DND-41 (cell line): ENCODE measurements around the gene CTCF.

ENCODE experiments used
- ATAC-seq: fragments of 200-7000 bp; cut with Tn5 transposase; 3 replicates; pipeline ENCODE4 v1.9.1; 2021; ENCODE audit warnings: low read depth; ENCODE audit not compliant: insufficient read depth
- DNase-seq: peaks from one replicate; pipeline ENCODE4 v3.0.0-alpha.2; 2020
- H2AFZ ChIP-seq: 2 replicates; pipeline ENCODE4 v1.6.0; 2012; ENCODE audit warnings: low read depth, low read length
- H3K27ac ChIP-seq: 2 replicates; pipeline ENCODE4 v1.5.1; 2012; ENCODE audit warnings: low read length, inconsistent platforms
- H3K27me3 ChIP-seq: fragments of 200-600 bp; sonication (generic); 2 replicates; pipeline ENCODE4 v1.6.0; 2012; ENCODE audit warnings: low read length, mild to moderate bottlenecking, inconsistent platforms; ENCODE audit not compliant: insufficient read depth, poor library complexity
- H3K36me3 ChIP-seq: 2 replicates; pipeline ENCODE4 v1.5.1; 2012; ENCODE audit warnings: low read length, inconsistent platforms; ENCODE audit not compliant: insufficient read depth
- H3K4me1 ChIP-seq: 2 replicates; pipeline ENCODE4 v1.5.1; 2012; ENCODE audit warnings: mild to moderate bottlenecking, low read length; ENCODE audit not compliant: insufficient read depth
- H3K4me2 ChIP-seq: 2 replicates; pipeline ENCODE4 v1.6.0; 2012; ENCODE audit warnings: mild to moderate bottlenecking, moderate library complexity, low read length, inconsistent platforms; ENCODE audit not compliant: insufficient read depth
- H3K4me3 ChIP-seq, 2 experiments: fragments of 200-600 bp in 1 of 2; shearing (Covaris generic) in 1 of 2; 2 replicates each; pipeline ENCODE4 v1.5.1; 2012 to 2016; ENCODE audit warnings: inconsistent platforms in 2 of 2, low read length in 2 of 2, mild to moderate bottlenecking in 2 of 2, low read depth in 1 of 2, moderate library complexity in 1 of 2
- H3K79me2 ChIP-seq: 2 replicates; pipeline ENCODE4 v1.6.0; 2012; ENCODE audit warnings: low read length, inconsistent platforms; ENCODE audit not compliant: insufficient read depth
- H3K9ac ChIP-seq: 2 replicates; pipeline ENCODE4 v1.6.0; 2012; ENCODE audit warnings: low read depth, mild to moderate bottlenecking, inconsistent platforms, low read length, moderate library complexity
- H3K9me3 ChIP-seq: 2 replicates; pipeline ENCODE4 v1.5.1; 2012; ENCODE audit warnings: low read length, moderate library complexity, mild to moderate bottlenecking, inconsistent platforms; ENCODE audit not compliant: insufficient read depth, severe bottlenecking
- H4K20me1 ChIP-seq: 2 replicates; pipeline ENCODE4 v1.6.0; 2012; ENCODE audit warnings: low read length; ENCODE audit not compliant: insufficient read depth
- CTCF ChIP-seq: IDR thresholded peaks from 2 replicates; pipeline ENCODE4 v1.5.1; 2012; ENCODE audit warnings: borderline replicate concordance, low read length, moderate library complexity, mild to moderate bottlenecking; ENCODE audit not compliant: poor library complexity, severe bottlenecking; ENCODE audit errors: extremely low read depth
- EZH2 ChIP-seq: IDR thresholded peaks from 3 replicates; pipeline ENCODE4 v1.6.1; 2012; ENCODE audit warnings: borderline replicate concordance, low read depth, mild to moderate bottlenecking, moderate library complexity, low read length, inconsistent platforms; ENCODE audit not compliant: severe bottlenecking

CTCF gene

GRCh38 chr16:67679935-67680897 is 117.9 kb downstream of the CTCF start:
- TF ChIP-seq EZH2 (no peak), CTCF (no peak)
- H3K27ac ChIP-seq: no peak overlapping the region
- ATAC-seq: no peak

GRCh38 chr16:67683767-67684166 is 121.4 kb downstream of the CTCF start:
- Histone ChIP-seq H2AFZ (no peak overlapping the region), H3K4me2 (no peak overlapping the region), H3K79me2 (0 out of 2 replicates have a peak, but pooled peaks cover 5% of the 10 kb centered on the region), H3K36me3 (peaks cover 35% of the 10 kb centered on the region), H3K27me3 (no peaks in the 10 kb centered on the region), H3K4me3 (no peak overlapping the region), H3K9ac (no peak overlapping the region), H3K4me1 (no peaks in the 10 kb centered on the region), H4K20me1 (no peaks in the 10 kb centered on the region), H3K9me3 (no peaks in the 10 kb centered on the region), H3K27ac (no peak overlapping the region)
- TF ChIP-seq CTCF (no peak), EZH2 (no peak)
- ATAC-seq: no peak
- no peak for DNase-seq

More at GRCh38 chr16:67679935-67680897, 117.9 kb downstream of the CTCF start:
- no peak overlapping the region for H3K4me2 ChIP-seq
- peaks cover 44% of the 10 kb centered on the region for H3K36me3 ChIP-seq
- H3K4me1 ChIP-seq: no peaks in the 10 kb centered on the region
- no peaks in the 10 kb centered on the region for H3K79me2 ChIP-seq
- H3K9ac ChIP-seq: no peak overlapping the region
- no peak overlapping the region for H2AFZ ChIP-seq
- no peaks in the 10 kb centered on the region for H4K20me1 ChIP-seq
- no peaks in the 10 kb centered on the region for H3K9me3 ChIP-seq
- no peaks in the 10 kb centered on the region for H3K27me3 ChIP-seq
- H3K4me3 ChIP-seq: no peak overlapping the region
- DNase-seq: no peak

DNA sequence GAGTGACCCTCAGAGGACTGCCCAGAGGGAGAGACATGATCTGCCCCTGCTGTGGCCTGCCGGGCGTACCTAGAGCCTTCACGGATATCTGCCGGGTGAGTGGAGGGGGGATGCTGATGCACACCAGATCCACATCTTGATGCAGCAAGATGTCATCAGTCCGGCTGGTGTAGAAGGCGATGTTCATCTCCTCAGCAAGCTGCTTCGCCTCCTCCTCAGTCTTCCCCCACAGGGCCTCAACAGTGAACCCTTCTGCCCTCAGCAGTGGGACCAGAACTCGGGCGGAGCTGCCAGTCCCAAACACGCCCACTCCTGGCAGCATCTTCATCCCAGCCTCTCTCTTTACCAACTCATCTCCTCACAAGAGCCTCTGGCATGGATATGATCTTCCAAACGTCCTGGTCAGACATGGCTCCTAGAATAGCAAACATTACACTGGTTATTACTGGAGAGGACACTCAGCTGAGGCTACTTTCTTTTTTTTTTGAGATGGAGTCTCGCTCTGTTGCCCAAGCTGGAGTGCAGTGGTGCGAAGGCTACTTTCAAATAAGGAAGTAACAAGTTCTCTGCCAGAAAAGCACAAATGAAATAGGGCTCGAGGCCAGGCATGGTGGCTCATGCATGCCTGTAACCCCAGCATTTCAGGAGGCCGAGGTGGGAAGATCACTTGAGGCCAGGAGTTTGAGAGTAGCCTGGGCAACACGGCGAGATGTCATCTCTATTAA is 123.2 kb downstream of the CTCF start:
- DNase-seq: no peak
- Histone ChIP-seq H3K4me1 (no peaks in the 10 kb centered on the region), H3K27ac (no peak overlapping the region)

More for the DNA sequence above, 123.2 kb downstream of the CTCF start:
- TF ChIP-seq CTCF (no peak), EZH2 (no peak)
- no peak overlapping the region for H2AFZ ChIP-seq
- no peak overlapping the region for H3K4me2 ChIP-seq
- no peaks in the 10 kb centered on the region for H3K9me3 ChIP-seq
- H3K79me2 ChIP-seq: peaks cover 11% of the 10 kb centered on the region; the same call in 1 of the 2 replicates
- no peak overlapping the region for H3K4me3 ChIP-seq
- H4K20me1 ChIP-seq: no peaks in the 10 kb centered on the region
- no peak for ATAC-seq
- H3K36me3 ChIP-seq: peaks cover 32% of the 10 kb centered on the region
- H3K27me3 ChIP-seq: no peaks in the 10 kb centered on the region
- no peak overlapping the region for H3K9ac ChIP-seq
